ENCODE measurements around the gene DPPA4.
A peak's percentile ranks its signal among the peaks of the same experiment; 100 is the strongest.

The DPPA4 gene

DNA sequence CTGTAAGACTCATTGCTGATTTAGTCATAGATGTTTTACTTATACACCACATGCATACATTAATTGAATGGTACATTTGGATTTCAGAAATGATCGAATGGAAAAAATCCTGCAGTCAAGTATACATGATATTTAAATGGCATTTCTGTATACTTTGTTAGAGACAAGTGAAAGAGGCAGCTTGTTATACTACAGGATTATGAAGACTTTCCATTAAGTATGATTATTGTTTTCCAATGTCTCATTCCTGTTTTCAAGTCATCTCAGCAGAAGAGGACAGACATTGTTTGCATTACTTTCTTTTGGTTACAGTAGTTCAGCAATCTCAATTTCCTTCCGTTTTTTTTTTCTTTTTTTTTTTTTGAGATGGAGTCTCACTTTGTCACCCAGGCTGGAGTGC, 36.6 kb upstream of the DPPA4 start:
- no peak for DNase-seq (ENCODE audit: low read depth)
- TF ChIP-seq MYC (IDR thresholded peaks at IDR 0.05; ENCODE audit: low read depth, low read length) (no peak), POLR2A (IDR thresholded peaks at IDR 0.05; ENCODE audit: extremely low read depth, insufficient read length) (no peak)
- TF ChIP-seq, protein P1, sequence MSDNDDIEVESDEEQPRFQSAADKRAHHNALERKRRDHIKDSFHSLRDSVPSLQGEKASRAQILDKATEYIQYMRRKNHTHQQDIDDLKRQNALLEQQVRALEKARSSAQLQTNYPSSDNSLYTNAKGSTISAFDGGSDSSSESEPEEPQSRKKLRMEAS (IDR thresholded peaks at IDR 0.05; ENCODE audit: low read depth, low read length), result no peak
- TF ChIP-seq, protein P2, sequence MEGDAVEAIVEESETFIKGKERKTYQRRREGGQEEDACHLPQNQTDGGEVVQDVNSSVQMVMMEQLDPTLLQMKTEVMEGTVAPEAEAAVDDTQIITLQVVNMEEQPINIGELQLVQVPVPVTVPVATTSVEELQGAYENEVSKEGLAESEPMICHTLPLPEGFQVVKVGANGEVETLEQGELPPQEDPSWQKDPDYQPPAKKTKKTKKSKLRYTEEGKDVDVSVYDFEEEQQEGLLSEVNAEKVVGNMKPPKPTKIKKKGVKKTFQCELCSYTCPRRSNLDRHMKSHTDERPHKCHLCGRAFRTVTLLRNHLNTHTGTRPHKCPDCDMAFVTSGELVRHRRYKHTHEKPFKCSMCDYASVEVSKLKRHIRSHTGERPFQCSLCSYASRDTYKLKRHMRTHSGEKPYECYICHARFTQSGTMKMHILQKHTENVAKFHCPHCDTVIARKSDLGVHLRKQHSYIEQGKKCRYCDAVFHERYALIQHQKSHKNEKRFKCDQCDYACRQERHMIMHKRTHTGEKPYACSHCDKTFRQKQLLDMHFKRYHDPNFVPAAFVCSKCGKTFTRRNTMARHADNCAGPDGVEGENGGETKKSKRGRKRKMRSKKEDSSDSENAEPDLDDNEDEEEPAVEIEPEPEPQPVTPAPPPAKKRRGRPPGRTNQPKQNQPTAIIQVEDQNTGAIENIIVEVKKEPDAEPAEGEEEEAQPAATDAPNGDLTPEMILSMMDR (IDR thresholded peaks at IDR 0.05; ENCODE audit: low read depth, low read length), result no peak
- H3K4me3 ChIP-seq (ENCODE audit: low read depth, low read length), result no peak overlapping the region

DNA sequence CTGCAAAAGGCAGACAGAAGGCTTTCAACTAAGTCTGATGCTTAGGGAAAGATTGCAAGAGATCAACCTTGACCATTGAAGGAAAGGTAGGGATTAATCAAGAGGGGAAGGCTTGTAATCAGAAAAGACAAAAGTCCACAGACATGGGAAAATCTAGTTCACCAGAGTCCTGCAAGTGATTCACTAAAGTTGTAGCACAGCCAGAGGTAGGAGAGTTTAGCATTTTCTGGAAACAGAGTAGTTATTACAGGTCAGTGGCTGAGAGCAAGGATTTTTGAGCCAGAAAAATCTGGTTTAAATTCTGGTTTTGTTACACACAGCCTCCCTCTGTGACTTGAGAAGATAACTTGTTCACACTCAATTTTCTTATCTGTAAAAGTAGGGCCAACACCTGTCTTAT, 35.3 kb upstream of the DPPA4 start:
- no peak for DNase-seq (ENCODE audit: low read depth)
- TF ChIP-seq, protein P2 (IDR thresholded peaks at IDR 0.05; ENCODE audit: low read depth, low read length), result no peak
- TF ChIP-seq MYC (IDR thresholded peaks at IDR 0.05; ENCODE audit: low read depth, low read length) (no peak), POLR2A (IDR thresholded peaks at IDR 0.05; ENCODE audit: extremely low read depth, insufficient read length) (no peak)
- TF ChIP-seq, protein P1 (IDR thresholded peaks at IDR 0.05; ENCODE audit: low read depth, low read length), result no peak
- no peak overlapping the region for H3K4me3 ChIP-seq (ENCODE audit: low read depth, low read length)

DNA sequence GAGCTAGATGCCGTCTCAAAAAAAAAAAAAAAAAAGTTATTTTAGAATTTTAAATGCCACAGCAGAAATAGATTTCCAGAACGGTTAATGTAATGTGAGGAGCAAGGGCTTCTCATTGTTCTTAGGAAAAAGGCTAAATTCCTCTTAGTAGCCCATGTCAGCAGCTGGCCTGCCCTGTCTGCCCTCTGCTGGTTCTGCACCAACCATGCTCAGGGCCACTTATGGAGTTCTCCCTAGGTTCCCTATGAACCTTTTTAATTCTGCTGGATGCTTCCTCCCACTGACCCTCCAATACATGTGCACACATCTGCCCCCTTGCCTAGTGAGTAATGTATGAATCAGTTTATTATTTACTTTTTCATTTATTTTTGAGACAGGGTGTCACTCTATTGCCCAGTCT, 32.2 kb upstream of the DPPA4 start:
- no peak for TF ChIP-seq POLR2A (IDR thresholded peaks at IDR 0.05; ENCODE audit: extremely low read depth, insufficient read length)
- TF ChIP-seq, protein P1 (IDR thresholded peaks at IDR 0.05; ENCODE audit: low read depth, low read length), result no peak
- TF ChIP-seq, protein P2 (IDR thresholded peaks at IDR 0.05; ENCODE audit: low read depth, low read length), result peak; percentile 15
- DNase-seq (ENCODE audit: low read depth), result peak; percentile 3

GRCh38 chr3:109364088-109364487, 26.7 kb upstream of the DPPA4 start:
- TF ChIP-seq, protein P1 (IDR thresholded peaks at IDR 0.05; ENCODE audit: low read depth, low read length), result no peak
- TF ChIP-seq POLR2A (IDR thresholded peaks at IDR 0.05; ENCODE audit: extremely low read depth, insufficient read length) (no peak), MYC (IDR thresholded peaks at IDR 0.05; ENCODE audit: low read depth, low read length) (no peak)
- TF ChIP-seq, protein P2 (IDR thresholded peaks at IDR 0.05; ENCODE audit: low read depth, low read length), result no peak
- DNase-seq (ENCODE audit: low read depth), result no peak

More for the DNA sequence above, 32.2 kb upstream of the DPPA4 start:
- no peak overlapping the region for H3K4me3 ChIP-seq (ENCODE audit: low read depth, low read length)

GRCh38 chr3:109363634-109364033, 26.3 kb upstream of the DPPA4 start:
- no peak overlapping the region for H3K4me3 ChIP-seq (ENCODE audit: low read depth, low read length)
- TF ChIP-seq, protein P1 (IDR thresholded peaks at IDR 0.05; ENCODE audit: low read depth, low read length), result no peak
- TF ChIP-seq POLR2A (IDR thresholded peaks at IDR 0.05; ENCODE audit: extremely low read depth, insufficient read length) (no peak), MYC (IDR thresholded peaks at IDR 0.05; ENCODE audit: low read depth, low read length) (no peak)
- TF ChIP-seq, protein P2 (IDR thresholded peaks at IDR 0.05; ENCODE audit: low read depth, low read length), result no peak
- DNase-seq (ENCODE audit: low read depth), result no peak

More at GRCh38 chr3:109364088-109364487, 26.7 kb upstream of the DPPA4 start:
- no peak overlapping the region for H3K4me3 ChIP-seq (ENCODE audit: low read depth, low read length)

All from NB4 (cell line).